IPS-15b (cell line): ENCODE measurements around the gene RUNX2.
"Not testable (repeated sequence)": the region's sequence is repeated elsewhere in the genome, so short reads cannot be mapped to it uniquely, and the experiment has no call there.

Experiments
- H3K27me3 ChIP-seq: one replicate; pipeline ENCODE4 v1.6.1; 2013; ENCODE audit warnings: low read length; ENCODE audit not compliant: control insufficient read depth, insufficient read depth
- H3K36me3 ChIP-seq: one replicate; pipeline ENCODE4 v1.6.1; 2013; ENCODE audit warnings: low read length; ENCODE audit not compliant: control insufficient read depth, insufficient read depth
- H3K4me1 ChIP-seq: one replicate; pipeline ENCODE4 v1.6.1; 2013; ENCODE audit warnings: mild to moderate bottlenecking, low read length; ENCODE audit not compliant: control insufficient read depth, insufficient read depth
- H3K4me3 ChIP-seq: one replicate; pipeline ENCODE4 v1.5.1; 2013; ENCODE audit warnings: low read depth, low read length
- H3K9ac ChIP-seq: one replicate; pipeline ENCODE4 v1.6.1; 2013; ENCODE audit warnings: low read depth, mild to moderate bottlenecking, low read length
- H3K9me3 ChIP-seq: one replicate; pipeline ENCODE4 v1.6.1; 2013; ENCODE audit warnings: mild to moderate bottlenecking, low read length; ENCODE audit not compliant: control insufficient read depth, insufficient read depth

RUNX2 gene

GRCh38 chr6:45560321-45560820 lies 232.2 kb downstream of the RUNX2 start:
- H3K9me3 ChIP-seq, H3K4me3 ChIP-seq, H3K27me3 ChIP-seq, H3K36me3 ChIP-seq, H3K4me1 ChIP-seq, H3K9ac ChIP-seq: not testable (repeated sequence)

- no peaks in the 10 kb centered on the region for H3K36me3 ChIP-seq
- peaks cover 10% of the 10 kb centered on the region for H3K27me3 ChIP-seq
- H3K4me3 ChIP-seq: no peak overlapping the region
- H3K4me1 ChIP-seq: peaks cover 3% of the 10 kb centered on the region
- H3K9ac ChIP-seq: no peak overlapping the region
- no peaks in the 10 kb centered on the region for H3K9me3 ChIP-seq
These were observed 234.0 kb downstream of the RUNX2 start for GRCh38 chr6:45562171-45562570.

GRCh38 chr6:45563041-45563440 lies 234.9 kb downstream of the RUNX2 start:
- no peak overlapping the region for H3K4me3 ChIP-seq
- peaks cover 3% of the 10 kb centered on the region for H3K4me1 ChIP-seq
- H3K27me3 ChIP-seq: peaks cover 10% of the 10 kb centered on the region
- H3K36me3 ChIP-seq: no peaks in the 10 kb centered on the region
- H3K9ac ChIP-seq: no peak overlapping the region
- no peaks in the 10 kb centered on the region for H3K9me3 ChIP-seq

- Histone ChIP-seq H3K4me1 (peaks cover 3% of the 10 kb centered on the region), H3K4me3 (no peak overlapping the region), H3K9me3 (no peaks in the 10 kb centered on the region), H3K36me3 (no peaks in the 10 kb centered on the region), H3K27me3 (peaks cover 16% of the 10 kb centered on the region), H3K9ac (no peak overlapping the region)
These were observed 235.7 kb downstream of the RUNX2 start for GRCh38 chr6:45563844-45564243.

- H3K9ac ChIP-seq: no peak overlapping the region
- H3K4me3 ChIP-seq: no peak overlapping the region
- no peaks in the 10 kb centered on the region for H3K36me3 ChIP-seq
- H3K4me1 ChIP-seq: peaks cover 3% of the 10 kb centered on the region
- H3K27me3 ChIP-seq: peaks cover 16% of the 10 kb centered on the region
- H3K9me3 ChIP-seq: no peaks in the 10 kb centered on the region
These were observed 238.8 kb downstream of the RUNX2 start for GRCh38 chr6:45566882-45567281.

- peaks cover 16% of the 10 kb centered on the region for H3K27me3 ChIP-seq
These were observed 239.7 kb downstream of the RUNX2 start for GRCh38 chr6:45567879-45568278.

GRCh38 chr6:45568626-45569025 lies 240.5 kb downstream of the RUNX2 start:
- Histone ChIP-seq H3K4me1 (peaks cover 3% of the 10 kb centered on the region), H3K9ac (no peak overlapping the region), H3K27me3 (peaks cover 16% of the 10 kb centered on the region), H3K36me3 (no peaks in the 10 kb centered on the region), H3K4me3 (no peak overlapping the region), H3K9me3 (no peaks in the 10 kb centered on the region)

More at GRCh38 chr6:45567879-45568278, 239.7 kb downstream of the RUNX2 start:
- H3K9ac ChIP-seq: no peak overlapping the region
- H3K36me3 ChIP-seq: no peaks in the 10 kb centered on the region
- no peak overlapping the region for H3K4me3 ChIP-seq
- H3K9me3 ChIP-seq: no peaks in the 10 kb centered on the region
- peaks cover 3% of the 10 kb centered on the region for H3K4me1 ChIP-seq

- Histone ChIP-seq H3K27me3 (peaks cover 16% of the 10 kb centered on the region), H3K9me3 (no peaks in the 10 kb centered on the region), H3K9ac (no peak overlapping the region), H3K4me1 (peaks cover 3% of the 10 kb centered on the region), H3K36me3 (no peaks in the 10 kb centered on the region), H3K4me3 (no peak overlapping the region)
These were observed 241.2 kb downstream of the RUNX2 start for GRCh38 chr6:45569210-45569945.

- Histone ChIP-seq H3K4me3 (no peak overlapping the region), H3K9me3 (no peaks in the 10 kb centered on the region), H3K36me3 (no peaks in the 10 kb centered on the region), H3K9ac (no peak overlapping the region), H3K27me3 (peaks cover 12% of the 10 kb centered on the region), H3K4me1 (peaks cover 3% of the 10 kb centered on the region)
These were observed 243.0 kb downstream of the RUNX2 start for GRCh38 chr6:45571159-45571558.

GRCh38 chr6:45572833-45573232 lies 244.7 kb downstream of the RUNX2 start:
- Histone ChIP-seq H3K4me1 (no peaks in the 10 kb centered on the region), H3K36me3 (no peaks in the 10 kb centered on the region), H3K4me3 (no peak overlapping the region), H3K9ac (no peak overlapping the region), H3K27me3 (peaks cover 7% of the 10 kb centered on the region), H3K9me3 (no peaks in the 10 kb centered on the region)

GRCh38 chr6:45574014-45574461 lies 245.9 kb downstream of the RUNX2 start:
- no peaks in the 10 kb centered on the region for H3K27me3 ChIP-seq
- no peaks in the 10 kb centered on the region for H3K9me3 ChIP-seq
- H3K4me1 ChIP-seq: no peaks in the 10 kb centered on the region

GRCh38 chr6:45574885-45575284 lies 246.8 kb downstream of the RUNX2 start:
- H3K9me3 ChIP-seq: no peaks in the 10 kb centered on the region
- H3K4me3 ChIP-seq: no peak overlapping the region
- no peaks in the 10 kb centered on the region for H3K36me3 ChIP-seq
- H3K9ac ChIP-seq: no peak overlapping the region
- H3K27me3 ChIP-seq: peaks cover 2% of the 10 kb centered on the region
- no peaks in the 10 kb centered on the region for H3K4me1 ChIP-seq

More at GRCh38 chr6:45574014-45574461, 245.9 kb downstream of the RUNX2 start:
- H3K36me3 ChIP-seq: no peaks in the 10 kb centered on the region
- H3K4me3 ChIP-seq: no peak overlapping the region
- no peak overlapping the region for H3K9ac ChIP-seq
